HG02610 (cell line): ENCODE results near the gene C9orf50.

Source experiments
- ATAC-seq: cut with Tn5 transposase; IDR thresholded peaks from one replicate; pipeline ENCODE4 v1.9.1; 2021; ENCODE audit warnings: mild to moderate bottlenecking, moderate library complexity; ENCODE audit not compliant: unreplicated experiment

C9orf50 gene

GRCh38 chr9:129612123-129612522 lies 8.8 kb downstream of the C9orf50 start:
- no peak for ATAC-seq

DNA sequence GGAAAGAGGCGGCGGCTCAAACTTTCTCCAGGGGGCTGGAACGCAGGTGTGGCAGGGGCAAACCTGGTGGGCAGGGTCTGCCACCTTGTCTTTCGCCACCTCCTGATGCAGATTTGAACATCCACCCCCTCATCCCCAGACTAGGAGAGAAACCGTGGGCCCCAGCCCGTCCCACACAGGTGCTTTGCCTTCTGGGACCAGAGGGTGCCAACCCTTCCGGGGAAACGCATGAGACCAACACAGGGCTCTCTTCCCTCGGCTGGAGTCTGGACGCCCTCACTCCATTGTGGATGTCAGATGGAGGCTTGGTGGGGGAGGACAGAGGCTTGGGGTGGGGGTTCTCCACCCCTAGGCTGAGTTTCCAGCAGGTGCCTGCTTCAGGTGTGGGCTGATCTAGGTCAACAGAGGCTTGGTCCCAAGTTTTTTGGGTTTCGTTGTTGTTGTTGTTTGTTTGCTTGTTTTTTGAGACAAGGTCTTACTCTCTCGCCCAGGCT lies 9.5 kb downstream of the C9orf50 start:
- no peak for ATAC-seq

DNA sequence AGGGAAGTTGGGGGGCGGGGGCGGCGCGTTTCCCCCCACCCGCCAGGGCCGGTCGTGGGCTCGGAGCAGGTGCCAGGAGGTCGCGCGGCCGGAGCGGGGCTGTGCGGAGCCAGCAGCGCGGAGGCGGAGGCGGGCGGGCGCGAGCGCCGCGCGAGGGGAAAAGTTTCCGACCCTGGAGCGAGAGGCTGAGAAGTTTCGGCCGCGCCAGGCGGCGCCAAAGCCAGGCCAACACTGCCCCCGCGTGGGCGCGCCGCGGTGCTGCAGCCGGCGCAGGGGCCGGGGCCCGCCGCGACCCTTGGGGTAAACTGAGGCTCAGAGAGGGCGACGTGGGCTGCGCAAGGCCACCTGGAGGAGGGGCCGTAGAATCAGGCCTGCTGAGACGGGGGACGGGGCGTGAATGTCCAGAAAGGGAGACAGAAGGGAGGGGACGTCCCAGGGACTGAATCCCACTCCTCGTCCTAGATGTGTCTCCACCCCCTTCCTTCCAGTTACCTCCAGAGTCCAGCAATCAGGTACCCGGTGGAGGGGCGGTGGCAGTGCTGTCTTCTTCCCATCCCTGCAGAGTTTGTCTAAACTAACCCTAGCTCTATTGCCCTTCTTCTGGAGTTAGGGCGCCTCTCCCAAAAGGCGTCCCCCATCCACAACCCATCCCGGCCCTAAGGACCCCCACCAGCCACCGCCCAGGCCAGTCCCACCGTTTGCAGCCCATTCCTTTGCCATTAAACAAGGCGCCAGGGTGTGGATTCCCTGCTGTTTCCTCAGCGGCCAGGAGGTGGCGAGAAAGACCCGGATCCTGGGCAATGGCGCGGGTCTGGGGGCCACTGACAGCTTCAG lies 10.2 kb downstream of the C9orf50 start:
- ATAC-seq: peak; percentile 37

- no peak for ATAC-seq
Measured at GRCh38 chr9:129610213-129610472, 10.8 kb downstream of the C9orf50 start.

DNA sequence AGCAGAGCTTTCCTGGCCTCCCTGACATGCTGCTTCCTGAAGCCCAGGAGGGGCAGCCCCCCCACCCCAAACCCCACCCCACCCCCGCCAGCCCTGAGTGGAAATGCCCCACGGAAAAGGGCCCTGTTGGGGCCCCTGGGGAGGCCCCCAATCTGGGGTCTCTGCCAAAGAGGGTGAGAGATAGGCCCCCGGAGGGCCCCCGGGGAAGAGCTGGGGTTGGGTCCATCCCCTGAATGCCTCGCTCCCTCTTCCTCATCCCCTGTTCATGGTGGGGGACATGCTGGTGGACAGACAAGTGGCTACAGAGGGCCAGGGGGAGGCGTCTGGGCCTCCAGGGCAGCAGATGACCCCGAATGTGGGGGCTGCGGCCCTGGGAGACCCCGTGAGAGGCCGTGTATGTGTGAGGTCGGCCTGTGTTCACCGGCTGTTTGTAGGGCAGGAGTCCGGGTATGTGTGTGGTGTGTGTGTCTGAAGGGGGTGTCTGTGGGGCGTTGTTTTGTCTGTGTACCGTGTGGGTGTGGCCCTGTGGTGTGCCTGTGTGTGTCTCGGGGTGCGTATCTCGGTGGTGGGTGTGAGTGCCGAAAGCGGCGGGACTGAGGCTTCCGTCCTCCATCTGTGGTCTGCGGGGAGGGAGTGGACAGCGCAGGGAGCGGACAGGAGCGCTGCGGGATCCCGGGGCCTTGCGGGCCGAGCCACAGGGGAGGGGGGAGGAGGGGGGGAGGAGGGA lies 11.3 kb downstream of the C9orf50 start:
- ATAC-seq: no peak

DNA sequence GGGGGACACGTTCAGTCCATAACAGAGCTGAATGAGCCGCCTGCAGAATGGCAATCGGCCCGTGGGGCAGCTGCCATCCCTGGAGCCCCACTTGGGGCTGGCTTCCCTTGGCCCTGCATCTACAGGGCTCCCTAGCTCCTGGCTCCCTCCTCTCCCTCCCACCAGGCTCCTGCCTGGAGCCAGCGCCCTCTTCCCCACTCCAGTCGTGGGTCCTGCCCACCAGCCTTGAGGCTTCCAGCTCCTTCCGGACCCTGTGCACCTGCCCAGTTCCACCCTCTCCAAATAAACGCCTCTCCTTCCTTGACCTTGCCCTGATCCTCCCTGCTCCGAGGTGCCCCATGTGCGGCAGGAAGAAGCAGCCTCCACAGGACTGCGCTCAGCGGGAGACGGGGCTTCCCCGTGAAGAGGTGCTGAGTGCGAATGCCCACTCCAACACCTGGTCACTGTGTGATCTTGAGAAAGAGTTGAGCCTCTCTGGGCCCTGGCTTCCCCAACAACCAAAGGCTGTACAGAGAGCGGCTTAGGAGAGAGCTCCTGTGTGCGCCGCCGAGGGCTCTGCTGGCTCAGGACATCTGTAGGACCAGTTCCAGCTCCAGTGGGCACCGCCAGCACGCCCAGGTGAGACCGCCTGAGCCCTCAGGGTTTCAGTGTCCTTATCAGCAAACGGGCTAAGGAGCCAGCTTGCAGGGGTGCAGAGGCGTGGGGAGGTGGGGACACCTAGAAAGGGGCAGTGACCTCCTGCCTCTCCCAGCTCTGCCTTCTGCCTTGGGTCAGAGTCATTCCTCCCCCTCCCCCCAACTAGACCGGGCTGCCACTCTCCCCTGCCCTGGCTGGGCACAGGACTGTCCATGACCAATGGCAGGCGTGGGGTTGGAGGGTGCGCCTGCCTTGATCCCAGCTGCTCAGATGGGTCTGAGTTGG lies 12.1 kb downstream of the C9orf50 start:
- ATAC-seq: no peak

GRCh38 chr9:129607027-129607387 lies 13.9 kb downstream of the C9orf50 start:
- no peak for ATAC-seq

DNA sequence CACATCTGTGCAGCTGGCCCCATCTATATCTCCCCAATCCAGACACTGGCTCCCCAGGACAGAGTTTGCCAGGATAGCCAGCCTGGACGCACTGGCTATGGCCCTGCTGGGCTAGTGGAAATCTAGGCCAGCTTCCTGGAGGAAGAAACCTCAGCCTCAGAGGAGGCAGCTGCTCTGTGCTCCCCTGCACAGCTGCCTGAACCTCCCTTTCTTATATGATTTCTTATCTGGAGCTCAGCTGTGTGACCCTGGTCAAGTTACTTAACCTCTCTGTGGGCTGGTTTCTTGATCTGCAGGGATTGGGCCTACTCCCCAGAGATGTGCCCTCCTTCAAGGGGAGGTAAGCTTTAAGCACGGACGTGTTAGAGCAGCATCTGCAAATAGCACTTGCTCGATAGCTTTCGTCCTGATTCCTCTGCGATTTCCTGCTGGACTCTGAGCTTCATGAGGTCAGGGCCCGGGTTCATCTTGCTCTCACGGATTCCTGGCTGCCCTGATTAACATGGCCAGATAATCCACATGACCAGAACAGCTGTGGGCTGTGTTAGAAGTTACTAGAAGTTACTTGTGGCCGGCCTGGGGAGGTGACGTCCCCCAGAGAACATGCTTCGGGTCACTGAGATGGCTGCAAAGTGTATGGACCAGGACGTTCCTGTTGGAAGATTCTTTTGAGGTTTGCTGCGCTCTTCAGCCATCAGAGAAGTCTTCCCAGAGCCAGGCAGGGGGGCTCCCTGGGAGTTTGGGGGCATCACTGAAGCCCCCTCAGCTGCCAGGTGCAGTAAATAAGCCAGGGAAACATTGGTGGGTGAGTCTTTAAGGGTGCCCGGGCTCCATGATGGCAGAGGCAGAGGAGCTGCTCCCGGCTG lies 14.5 kb downstream of the C9orf50 start:
- ATAC-seq: no peak

DNA sequence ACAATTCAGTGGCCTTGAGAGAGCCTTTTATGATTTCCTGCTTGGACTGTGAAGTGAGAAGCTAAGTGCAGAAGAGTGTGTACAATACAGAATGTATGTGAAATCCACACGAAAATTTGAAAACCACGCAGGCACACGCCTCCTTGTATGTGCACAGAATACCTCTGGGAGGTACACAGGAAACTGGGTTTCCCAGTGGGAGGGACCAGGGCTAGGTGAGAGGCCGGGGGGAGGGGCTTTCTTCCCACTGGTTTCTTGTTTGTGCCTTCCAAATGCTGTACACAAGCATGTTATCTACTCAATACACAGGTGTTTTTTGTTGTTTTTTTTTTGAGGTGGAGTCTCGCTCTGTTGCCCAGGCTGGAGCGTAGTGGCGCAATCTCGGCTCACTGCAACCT lies 16.1 kb downstream of the C9orf50 start:
- ATAC-seq: no peak

DNA sequence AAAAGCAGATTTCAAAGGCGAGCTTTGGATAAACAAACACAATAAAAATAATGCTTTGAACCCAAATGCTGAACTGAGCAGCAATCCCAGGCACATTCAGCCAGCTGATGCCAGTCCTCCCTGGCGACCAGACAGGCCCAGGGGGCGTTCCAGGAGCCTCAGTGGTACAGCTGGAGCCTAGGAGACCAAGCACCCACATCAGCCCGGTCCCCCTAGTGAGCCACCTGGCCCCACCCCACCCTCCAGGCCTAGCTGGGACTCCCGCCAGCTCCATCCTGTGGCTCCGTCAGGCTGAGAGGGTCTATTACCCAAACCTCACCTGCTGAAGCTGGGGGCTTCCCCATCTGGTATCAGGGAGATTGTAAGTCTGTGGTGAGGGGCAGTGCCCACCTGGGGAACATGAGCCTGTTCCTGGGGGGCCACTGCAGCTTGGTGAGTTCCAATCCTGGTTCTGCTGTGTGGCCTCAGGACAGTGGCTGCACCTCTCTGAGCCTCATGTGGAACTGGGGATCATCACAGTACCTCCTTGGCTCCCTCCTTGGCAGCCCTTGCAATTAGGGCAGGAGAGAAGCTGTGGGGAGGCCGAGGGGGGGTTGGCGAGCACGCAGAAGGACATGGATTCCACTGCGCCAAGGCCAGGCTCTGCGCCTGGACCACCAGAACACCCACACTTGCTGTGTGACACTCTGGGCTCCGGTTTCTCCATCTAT lies 16.7 kb downstream of the C9orf50 start:
- no peak for ATAC-seq

DNA sequence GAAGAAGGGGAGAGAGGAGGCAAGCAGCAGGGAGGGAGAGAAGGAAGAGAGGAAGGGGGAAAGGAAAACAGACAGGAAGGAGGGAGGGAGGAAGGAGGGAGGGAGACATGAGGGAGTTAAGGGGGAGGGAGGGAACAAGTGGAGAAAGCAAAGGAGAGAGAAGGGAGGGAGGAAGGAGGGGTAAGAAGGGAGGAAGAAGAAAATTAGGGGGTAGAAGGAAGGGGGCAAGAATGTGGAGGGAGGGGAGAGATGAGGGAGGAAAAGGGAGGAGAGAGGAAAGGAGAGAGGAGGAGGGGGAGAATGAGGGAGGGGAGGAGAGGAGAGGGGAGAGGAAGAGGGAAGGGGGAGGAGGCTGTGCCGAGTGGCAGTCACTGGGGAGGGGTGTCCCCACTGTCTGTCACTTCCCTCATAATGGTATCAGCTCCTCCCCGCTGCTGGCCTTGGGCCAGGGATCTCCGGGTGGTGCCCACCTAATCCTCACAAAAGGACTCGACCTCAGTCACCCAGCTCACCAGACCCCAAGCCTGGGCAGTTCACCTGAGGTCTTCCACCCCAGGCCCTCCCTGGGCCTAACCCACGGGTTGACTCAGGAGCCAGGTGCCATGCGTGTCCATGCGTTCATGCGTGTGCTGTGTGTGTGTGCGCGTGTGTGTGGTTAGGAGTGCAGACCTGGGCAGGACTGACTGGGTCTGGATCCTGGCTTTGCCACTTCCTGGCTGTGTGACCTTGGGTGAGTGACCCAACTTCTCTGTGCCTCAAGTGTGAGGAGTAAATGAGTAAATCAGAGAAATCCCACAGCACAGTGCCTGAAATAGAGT lies 18.1 kb downstream of the C9orf50 start:
- ATAC-seq: no peak

DNA sequence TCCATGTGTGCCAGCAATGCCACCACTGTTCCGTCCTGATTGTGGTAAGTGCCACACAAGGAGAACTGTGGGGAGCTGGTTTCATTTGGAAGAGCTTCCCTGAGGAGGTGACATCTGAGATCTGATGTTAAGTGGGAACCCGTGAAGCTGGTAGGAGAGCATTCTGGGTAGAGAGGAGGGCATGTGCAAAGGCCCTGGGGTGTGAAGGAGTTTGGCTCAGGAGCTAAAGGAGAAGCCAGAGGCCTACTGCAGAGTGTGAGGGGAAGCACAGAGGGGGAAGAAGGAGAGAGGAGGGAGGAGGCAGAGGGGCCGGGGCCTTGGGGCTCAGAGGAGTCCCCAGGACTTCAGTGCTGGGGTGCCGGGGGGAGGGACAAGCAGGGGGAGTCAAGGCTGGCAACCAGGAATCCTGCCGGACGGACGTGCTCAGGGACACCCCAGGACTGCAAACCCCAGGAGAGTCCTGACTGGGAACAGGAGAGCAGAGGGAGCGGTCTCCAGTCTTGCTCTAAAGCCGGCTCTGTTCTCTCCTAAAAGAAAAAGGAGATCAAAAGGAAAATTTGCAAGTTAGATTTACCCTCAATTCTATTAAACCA lies 19.7 kb downstream of the C9orf50 start:
- ATAC-seq: no peak

DNA sequence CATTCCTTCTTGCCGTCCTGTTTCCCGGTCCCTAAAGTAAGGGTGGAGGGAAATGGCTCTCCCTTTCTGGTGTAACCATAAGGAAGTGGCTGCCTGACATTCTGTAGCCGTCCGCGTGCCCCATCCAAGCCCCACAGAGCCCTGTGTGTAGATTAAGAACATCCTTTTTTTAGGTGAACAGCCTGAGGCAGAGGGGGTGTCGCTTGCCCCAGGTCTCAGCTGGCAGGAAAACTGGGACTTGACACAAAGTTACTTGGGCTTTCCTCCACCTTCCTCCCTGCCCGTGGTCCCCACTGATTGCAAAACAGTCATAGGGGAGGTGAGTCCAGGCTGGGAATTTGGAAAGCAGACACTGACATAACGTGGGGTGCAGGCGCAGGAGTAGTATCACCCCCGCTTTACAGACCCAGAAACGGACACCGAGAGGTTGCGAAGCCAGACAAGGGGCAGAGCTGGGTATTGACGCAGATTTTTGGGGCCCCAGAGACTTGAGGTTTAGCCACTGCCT lies 22.8 kb downstream of the C9orf50 start:
- no peak for ATAC-seq

DNA sequence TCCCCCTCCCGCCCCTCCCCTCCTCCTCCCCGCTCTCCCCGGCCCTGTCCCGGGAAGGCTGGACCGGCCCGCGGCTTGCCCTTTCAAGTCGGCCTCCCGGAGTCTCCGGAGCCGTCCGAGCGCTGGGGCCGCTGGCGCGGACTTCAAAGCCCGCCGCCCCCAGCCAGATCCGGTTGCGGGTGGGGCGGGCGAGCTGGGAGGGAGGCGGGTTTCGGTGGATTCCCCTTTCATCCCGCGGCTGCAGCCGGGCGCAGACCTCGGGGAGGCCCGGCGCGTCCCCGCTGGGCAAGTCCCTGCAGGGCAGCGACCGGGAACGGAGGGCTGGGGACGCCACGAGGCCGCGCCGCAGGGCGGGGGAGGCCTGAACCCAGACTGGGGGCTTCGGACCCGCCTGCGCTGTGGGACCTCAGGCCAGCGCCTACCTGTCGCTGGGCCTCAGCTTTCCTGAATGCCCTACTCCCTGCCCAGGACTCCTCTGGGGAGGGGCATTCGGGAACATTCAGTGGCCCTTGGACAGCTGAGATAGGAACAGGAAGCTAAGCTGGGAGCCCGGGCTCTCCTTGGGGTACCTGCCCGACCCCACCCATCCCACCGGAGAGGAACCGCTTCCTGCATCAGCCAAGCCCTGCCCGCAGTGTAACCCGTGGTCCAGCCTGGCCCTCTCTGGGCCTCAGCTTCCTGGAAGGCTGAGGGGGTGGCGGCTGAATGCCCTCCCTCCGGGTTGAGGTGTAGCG lies 23.4 kb downstream of the C9orf50 start:
- peak; percentile 48 for ATAC-seq

DNA sequence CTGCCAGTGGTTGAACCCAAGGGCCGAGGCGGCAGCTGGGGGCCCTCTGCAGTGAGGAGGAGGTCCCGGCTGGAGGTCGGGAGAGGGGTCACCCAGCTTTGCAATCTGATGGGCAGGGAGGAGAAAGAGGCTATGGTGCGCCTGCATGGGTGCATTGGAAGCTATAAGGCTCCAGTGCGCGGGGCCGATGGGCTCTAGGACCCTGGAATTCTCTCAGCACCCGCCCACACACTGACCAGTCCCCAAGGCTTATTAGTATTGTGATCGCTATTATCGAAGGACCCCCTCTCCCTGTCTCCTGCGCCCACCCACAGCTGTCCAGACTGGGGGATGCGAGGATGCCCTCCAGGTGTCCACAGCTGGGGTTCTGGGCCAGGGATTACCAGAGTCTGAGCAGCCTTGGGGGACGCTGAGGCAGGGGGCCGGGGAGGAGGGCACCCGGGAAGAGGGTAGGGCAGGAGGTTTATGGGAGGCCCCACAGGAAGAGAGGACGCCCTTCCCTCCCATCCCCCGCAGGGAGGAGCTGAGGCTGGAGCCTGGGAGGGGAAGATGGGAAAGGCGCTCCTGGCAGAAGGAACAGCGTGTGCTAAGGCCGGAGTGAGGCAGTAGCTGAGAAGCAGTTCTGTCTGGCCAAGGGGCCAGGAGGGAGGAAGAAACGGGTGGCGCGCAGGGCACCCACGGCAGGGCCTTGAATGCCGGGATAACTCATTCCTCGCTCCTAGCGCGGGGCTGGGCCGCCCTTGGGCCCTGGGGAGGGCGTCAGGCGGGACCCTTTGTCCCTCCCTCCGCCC lies 24.2 kb downstream of the C9orf50 start:
- no peak for ATAC-seq

- ATAC-seq: no peak
Measured at GRCh38 chr9:129595903-129596540, 24.9 kb downstream of the C9orf50 start.
